HUES6 (cell line): ENCODE results near the gene CSGALNACT2.

Experiments
- H3K27ac ChIP-seq: 2 replicates; pipeline ENCODE4 v1.7.0; 2013; ENCODE audit warnings: low read depth, mild to moderate bottlenecking, low read length, inconsistent platforms
- H3K27me3 ChIP-seq: 2 replicates; pipeline ENCODE4 v1.6.1; 2013; ENCODE audit warnings: low read length; ENCODE audit not compliant: control insufficient read depth, insufficient read depth
- H3K36me3 ChIP-seq: 2 replicates; pipeline ENCODE4 v1.6.1; 2013; ENCODE audit warnings: low read length; ENCODE audit not compliant: control insufficient read depth, insufficient read depth
- H3K4me1 ChIP-seq: 2 replicates; pipeline ENCODE4 v1.6.1; 2013; ENCODE audit warnings: low read length; ENCODE audit not compliant: control insufficient read depth, insufficient read depth
- H3K4me3 ChIP-seq: 2 replicates; pipeline ENCODE4 v1.5.1; 2013; ENCODE audit warnings: low read depth, low read length
- H3K9ac ChIP-seq: one replicate; pipeline ENCODE4 v1.6.1; 2013; ENCODE audit warnings: mild to moderate bottlenecking, low read length
- H3K9me3 ChIP-seq: 2 replicates; pipeline ENCODE4 v1.6.1; 2013; ENCODE audit warnings: low read depth, low read length; ENCODE audit not compliant: control insufficient read depth, insufficient read depth

The CSGALNACT2 gene

DNA sequence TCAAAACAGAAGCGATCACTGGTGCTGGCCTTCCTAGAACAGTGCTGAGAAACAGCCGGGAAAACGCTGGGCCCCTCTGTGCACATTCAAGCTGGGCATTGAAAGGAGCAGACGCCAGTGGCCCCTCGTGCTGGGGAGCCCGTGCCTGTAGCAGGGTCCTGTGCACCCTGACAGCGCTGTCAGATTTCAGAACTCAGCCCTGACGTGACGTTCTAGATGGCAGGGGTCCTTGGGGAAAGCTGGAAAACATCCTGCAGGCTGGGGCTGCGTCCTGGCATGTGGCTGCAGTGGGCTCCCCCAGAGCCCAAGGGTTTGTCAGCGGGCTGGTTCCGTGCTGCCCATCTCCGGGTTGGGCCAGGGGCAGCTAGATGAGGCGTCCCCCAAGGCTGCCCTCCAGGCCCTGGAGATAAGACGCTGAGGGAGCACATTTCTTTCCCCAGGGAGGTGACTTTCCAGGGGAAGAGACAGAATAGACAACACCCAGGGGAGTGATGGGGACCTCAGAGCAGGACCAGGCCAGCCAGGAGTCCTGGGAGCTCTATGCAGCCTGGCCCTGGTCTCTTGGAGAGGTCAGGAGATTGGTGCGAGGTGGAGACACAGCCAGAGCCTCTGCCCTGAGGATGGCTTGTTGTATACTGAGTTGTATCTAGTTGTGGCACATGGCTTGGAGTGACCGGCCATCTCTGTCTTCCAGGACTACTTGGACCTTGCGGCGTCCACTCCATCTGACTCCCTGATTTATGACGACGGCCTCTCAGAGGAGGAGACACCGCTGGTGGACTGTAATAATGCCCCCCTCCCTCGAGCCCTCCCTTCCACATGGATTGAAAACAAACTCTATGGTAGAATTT lies 12.1 kb upstream of the CSGALNACT2 start:
- H3K27ac ChIP-seq, result no peak overlapping the region
- peaks cover 16% of the 10 kb centered on the region; the same call in 1 of the 2 replicates for H3K36me3 ChIP-seq
- H3K4me1 ChIP-seq, result no peaks in the 10 kb centered on the region
- no peak overlapping the region for H3K4me3 ChIP-seq
- H3K9me3 ChIP-seq, result no peaks in the 10 kb centered on the region
- no peak overlapping the region for H3K9ac ChIP-seq
- no peaks in the 10 kb centered on the region for H3K27me3 ChIP-seq

GRCh38 chr10:43126759-43127424 lies 11.4 kb upstream of the CSGALNACT2 start:
- H3K27ac ChIP-seq, result no peak overlapping the region
- H3K4me1 ChIP-seq, result no peaks in the 10 kb centered on the region
- no peak overlapping the region for H3K9ac ChIP-seq
- no peak overlapping the region for H3K4me3 ChIP-seq
- no peaks in the 10 kb centered on the region for H3K27me3 ChIP-seq
- peaks cover 12% of the 10 kb centered on the region; the same call in 1 of the 2 replicates for H3K36me3 ChIP-seq
- H3K9me3 ChIP-seq, result no peaks in the 10 kb centered on the region

DNA sequence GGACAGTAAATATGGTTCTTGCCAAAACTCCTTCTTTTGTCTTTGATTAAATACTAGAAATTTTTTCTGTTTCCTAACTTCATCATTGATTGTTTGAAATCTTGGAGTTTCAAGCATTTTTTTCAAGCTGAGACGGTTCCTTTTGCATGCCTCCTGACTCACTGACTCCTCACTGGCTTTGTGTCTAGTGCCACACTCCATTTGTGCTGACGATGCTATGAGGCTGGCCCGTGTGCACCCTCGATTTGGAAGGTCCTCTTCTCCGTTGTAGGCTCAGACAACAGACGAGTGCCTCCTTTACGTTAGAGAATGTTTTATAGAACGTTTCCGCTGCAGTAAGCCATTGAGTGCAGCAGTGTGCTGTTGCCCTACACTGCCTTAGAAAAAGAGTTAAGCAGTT lies 10.8 kb upstream of the CSGALNACT2 start:
- no peaks in the 10 kb centered on the region for H3K27me3 ChIP-seq
- no peak overlapping the region for H3K9ac ChIP-seq
- H3K4me3 ChIP-seq, result no peak overlapping the region
- no peaks in the 10 kb centered on the region for H3K9me3 ChIP-seq
- no peak overlapping the region for H3K27ac ChIP-seq
- peaks cover 9% of the 10 kb centered on the region; the same call in 1 of the 2 replicates for H3K36me3 ChIP-seq
- H3K4me1 ChIP-seq, result no peaks in the 10 kb centered on the region

DNA sequence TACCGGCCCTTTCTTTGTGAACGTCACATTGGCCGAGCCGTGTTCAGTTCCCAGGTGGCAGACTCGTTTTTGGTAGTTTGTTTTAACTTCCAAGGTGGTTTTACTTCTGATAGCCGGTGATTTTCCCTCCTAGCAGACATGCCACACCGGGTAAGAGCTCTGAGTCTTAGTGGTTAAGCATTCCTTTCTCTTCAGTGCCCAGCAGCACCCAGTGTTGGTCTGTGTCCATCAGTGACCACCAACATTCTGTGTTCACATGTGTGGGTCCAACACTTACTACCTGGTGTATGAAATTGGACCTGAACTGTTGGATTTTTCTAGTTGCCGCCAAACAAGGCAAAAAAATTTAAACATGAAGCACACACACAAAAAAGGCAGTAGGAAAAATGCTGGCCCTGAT lies 9.9 kb upstream of the CSGALNACT2 start:
- no peaks in the 10 kb centered on the region for H3K4me1 ChIP-seq
- H3K9me3 ChIP-seq, result no peaks in the 10 kb centered on the region
- H3K27me3 ChIP-seq, result no peaks in the 10 kb centered on the region
- H3K36me3 ChIP-seq, result peaks cover 9% of the 10 kb centered on the region; the same call in 1 of the 2 replicates
- no peak overlapping the region for H3K9ac ChIP-seq
- no peak overlapping the region for H3K27ac ChIP-seq
- H3K4me3 ChIP-seq, result no peak overlapping the region

GRCh38 chr10:43128958-43129706 lies 9.1 kb upstream of the CSGALNACT2 start:
- Histone ChIP-seq H3K27me3 (no peaks in the 10 kb centered on the region), H3K27ac (no peak overlapping the region), H3K9me3 (no peaks in the 10 kb centered on the region), H3K4me3 (no peak overlapping the region), H3K9ac (no peak overlapping the region), H3K4me1 (no peaks in the 10 kb centered on the region), H3K36me3 (peaks cover 9% of the 10 kb centered on the region; the same call in 1 of the 2 replicates)

- Histone ChIP-seq H3K4me1 (no peaks in the 10 kb centered on the region), H3K4me3 (no peak overlapping the region), H3K27me3 (no peaks in the 10 kb centered on the region), H3K9me3 (no peaks in the 10 kb centered on the region), H3K36me3 (peaks cover 2% of the 10 kb centered on the region; the same call in 1 of the 2 replicates), H3K9ac (no peak overlapping the region), H3K27ac (no peak overlapping the region)
These were observed 7.5 kb upstream of the CSGALNACT2 start for GRCh38 chr10:43130770-43131171.

DNA sequence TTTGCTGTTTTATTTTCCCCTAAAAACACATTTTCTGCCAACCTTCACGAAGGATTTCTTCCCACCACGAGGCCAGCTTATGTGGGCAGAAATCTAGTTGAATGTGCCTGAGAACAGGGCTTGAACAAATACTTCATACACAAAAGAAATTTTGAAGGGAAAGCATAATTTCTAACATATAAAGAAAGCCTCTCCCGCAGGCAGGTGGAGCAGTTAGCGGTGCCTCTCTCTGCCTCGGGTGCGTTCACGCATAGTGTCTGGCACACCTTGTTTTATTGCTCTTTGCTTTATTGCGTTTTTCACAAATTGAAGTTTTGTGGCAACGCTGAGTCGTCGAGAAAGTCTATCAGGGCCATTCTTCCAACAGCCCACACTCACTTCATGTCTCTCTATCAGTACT lies 7.0 kb upstream of the CSGALNACT2 start:
- peaks cover under 1% of the 10 kb centered on the region; the same call in 1 of the 2 replicates for H3K36me3 ChIP-seq
- no peak overlapping the region for H3K9ac ChIP-seq
- no peak overlapping the region for H3K27ac ChIP-seq
- no peaks in the 10 kb centered on the region for H3K27me3 ChIP-seq
- no peaks in the 10 kb centered on the region for H3K4me1 ChIP-seq
- H3K4me3 ChIP-seq, result no peak overlapping the region
- no peaks in the 10 kb centered on the region for H3K9me3 ChIP-seq

GRCh38 chr10:43131906-43132305 lies 6.3 kb upstream of the CSGALNACT2 start:
- Histone ChIP-seq H3K9me3 (no peaks in the 10 kb centered on the region), H3K4me1 (no peaks in the 10 kb centered on the region), H3K27ac (no peak overlapping the region), H3K27me3 (no peaks in the 10 kb centered on the region), H3K36me3 (no peaks in the 10 kb centered on the region; the same call in 1 of the 2 replicates), H3K4me3 (no peak overlapping the region), H3K9ac (no peak overlapping the region)

DNA sequence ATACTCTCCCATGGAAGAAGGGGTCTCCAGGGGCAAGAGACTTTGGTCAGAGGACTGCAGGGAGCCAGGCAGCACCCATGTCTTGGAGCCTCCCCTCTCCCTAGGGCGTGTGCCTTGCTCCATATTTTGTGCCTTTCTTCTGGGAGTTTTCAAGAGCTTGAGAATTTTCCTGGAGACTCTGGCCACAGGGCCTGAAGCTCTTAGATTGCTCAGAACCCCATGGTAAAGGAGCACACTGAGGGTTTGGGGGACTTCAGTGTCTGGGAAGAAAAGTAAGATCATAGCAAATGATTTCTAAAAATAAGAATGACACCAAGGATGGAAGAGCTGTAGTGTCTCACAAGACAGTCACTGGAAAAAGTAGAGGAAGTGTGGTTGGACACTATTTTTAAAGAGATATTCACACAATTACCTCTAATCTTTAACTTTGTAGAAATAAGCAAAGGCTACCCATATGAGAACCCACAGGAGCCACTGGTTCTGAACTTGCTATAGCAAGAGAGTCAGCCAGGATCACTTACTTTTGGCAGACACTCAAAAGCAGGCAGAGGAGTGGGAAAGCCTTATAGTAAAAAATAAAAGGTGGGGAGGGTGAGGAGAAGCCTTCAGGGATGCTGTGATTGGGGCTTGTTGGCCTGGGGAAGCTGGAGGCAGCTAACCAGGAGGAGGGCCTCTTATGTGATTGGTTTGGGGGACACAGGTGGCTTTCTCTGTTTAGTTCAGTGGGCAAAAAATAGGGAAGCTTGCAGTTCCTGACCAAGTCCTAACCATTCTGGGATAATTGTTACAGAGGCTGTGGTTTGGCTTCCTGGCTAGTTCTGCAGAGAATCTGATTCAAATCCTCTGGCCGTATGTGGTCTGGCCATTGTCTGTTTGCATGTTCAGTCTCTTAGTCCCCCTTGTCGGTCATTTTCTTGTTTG lies 5.1 kb upstream of the CSGALNACT2 start:
- no peak overlapping the region for H3K9ac ChIP-seq
- H3K27ac ChIP-seq, result no peak overlapping the region
- no peaks in the 10 kb centered on the region for H3K4me1 ChIP-seq
- no peak overlapping the region for H3K4me3 ChIP-seq
- H3K9me3 ChIP-seq, result no peaks in the 10 kb centered on the region
- H3K36me3 ChIP-seq, result no peaks in the 10 kb centered on the region
- no peaks in the 10 kb centered on the region for H3K27me3 ChIP-seq
